Progenitor cell of endocrine pancreas (in vitro differentiated cells): ENCODE measurements around the gene MDM1. TPM values are rescaled to one million over a fixed set of nuclear protein-coding genes. Genes with fewer than 3 reads are reported as not detected.

Source experiments
- DNase-seq: peaks from one replicate; pipeline ENCODE4 v3.0.0; 2021; ENCODE audit warnings: low spot score; ENCODE audit not compliant: unreplicated experiment
- H3K27ac Mint-ChIP-seq: 2 replicates; pipeline ENCODE4 v1.8.0; 2021; ENCODE audit warnings: mild to moderate bottlenecking, moderate library complexity, mixed read lengths
- H3K27me3 Mint-ChIP-seq: 2 replicates; pipeline ENCODE4 v1.8.0; 2021; ENCODE audit warnings: mixed read lengths
- H3K36me3 Mint-ChIP-seq: 2 replicates; pipeline ENCODE4 v1.8.0; 2022; ENCODE audit warnings: mixed read lengths; ENCODE audit not compliant: insufficient read depth
- H3K4me1 Mint-ChIP-seq: 2 replicates; pipeline ENCODE4 v1.8.0; 2021; ENCODE audit warnings: low read depth, mixed read lengths
- H3K4me3 Mint-ChIP-seq: 2 replicates; pipeline ENCODE4 v1.8.0; 2021; ENCODE audit warnings: low read depth, mild to moderate bottlenecking, moderate library complexity, mixed read lengths
- H3K9me3 Mint-ChIP-seq: 2 replicates; pipeline ENCODE4 v1.8.0; 2021; ENCODE audit warnings: low read depth, mixed read lengths
- CTCF ChIP-seq: fragments of 200-600 bp; sonication (generic); IDR thresholded peaks from one replicate; pipeline ENCODE4 v1.5.0; 2021; ENCODE audit warnings: antibody characterized with exemption, mild to moderate bottlenecking; ENCODE audit not compliant: unreplicated experiment
- total RNA-seq: library from RNA; stranded (reverse); gene quantifications from 2 replicates; pipeline ENCODE4 v1.2.1, GENCODE V29; 2021

Gene MDM1
- total RNA-seq, 1 donor from 2014 or later, result 24.6 TPM

DNA sequence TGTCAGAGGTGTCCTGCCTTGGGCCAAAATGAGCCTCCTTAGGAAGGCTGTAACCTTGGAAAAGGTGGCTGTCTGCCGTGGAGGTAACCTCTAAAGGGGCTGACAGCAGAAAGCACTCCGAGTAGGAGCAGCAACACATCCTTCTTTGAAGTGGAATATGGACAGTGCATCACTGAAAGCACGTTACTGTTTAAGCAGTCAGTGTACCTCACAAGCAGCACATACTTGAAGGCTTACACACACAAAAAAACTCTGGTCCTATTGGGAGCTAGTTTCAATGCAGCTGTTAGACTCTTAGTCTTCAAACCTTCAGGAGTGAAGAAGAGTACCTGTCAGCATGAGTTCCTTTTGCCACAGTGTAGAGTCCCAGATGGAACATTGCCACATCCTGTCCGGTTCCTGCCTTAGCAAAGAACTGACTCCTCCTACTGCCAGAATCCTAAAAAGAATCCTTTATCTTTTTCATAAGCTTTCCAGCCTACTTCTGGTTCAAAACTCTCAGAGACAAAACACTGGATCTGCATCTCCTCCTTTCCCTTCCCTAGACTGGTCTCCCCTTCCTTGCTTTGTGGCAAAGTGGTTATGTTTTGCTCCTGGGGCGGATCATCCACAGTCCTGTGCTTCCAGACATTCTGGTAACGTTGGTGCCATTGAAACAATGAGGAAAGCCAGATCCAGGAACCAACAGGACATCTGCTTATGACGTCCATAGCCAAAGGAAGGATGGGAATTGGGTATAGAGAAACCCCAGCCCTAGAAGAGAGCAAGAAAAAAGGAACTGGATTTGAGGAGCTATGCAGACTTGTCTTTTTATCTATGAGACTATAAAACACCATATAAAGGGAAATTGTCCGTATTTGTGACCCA lies 8.5 kb upstream of the MDM1 start:
- Mint-ChIP-seq H3K4me3 (no peak overlapping the region), H3K27me3 (peaks cover 6% of the 10 kb centered on the region), H3K4me1 (peaks cover 7% of the 10 kb centered on the region), H3K27ac (no peak overlapping the region), H3K9me3 (no peaks in the 10 kb centered on the region), H3K36me3 (no peaks in the 10 kb centered on the region)
- TF ChIP-seq CTCF, result no peak
- DNase-seq, result no peak

DNA sequence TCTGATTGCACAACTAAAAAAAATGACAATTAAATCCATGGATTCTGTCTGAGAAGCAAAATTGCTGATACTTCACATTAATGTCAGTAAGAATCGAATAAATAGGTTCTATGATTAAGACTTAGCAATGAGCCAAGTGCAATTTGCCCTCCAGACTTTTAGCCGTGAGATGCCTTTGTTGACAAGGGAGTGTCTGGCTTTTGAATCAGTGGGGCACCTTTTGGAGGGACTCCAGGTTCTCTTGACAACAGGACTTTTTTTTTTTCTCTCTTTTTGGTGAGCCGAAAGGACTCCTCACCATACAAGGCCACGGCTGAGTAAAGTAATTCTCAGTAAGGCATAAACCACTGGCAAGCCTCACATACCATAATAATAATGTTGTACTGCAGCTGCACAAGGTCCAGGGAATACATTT lies 4.7 kb upstream of the MDM1 start:
- H3K27me3 Mint-ChIP-seq, result peaks cover 20% of the 10 kb centered on the region
- no peak overlapping the region for H3K27ac Mint-ChIP-seq
- H3K4me3 Mint-ChIP-seq, result no peak overlapping the region
- no peak for TF ChIP-seq CTCF
- no peak for DNase-seq
- no peaks in the 10 kb centered on the region for H3K9me3 Mint-ChIP-seq
- H3K36me3 Mint-ChIP-seq, result no peaks in the 10 kb centered on the region
- H3K4me1 Mint-ChIP-seq, result peaks cover 3% of the 10 kb centered on the region

DNA sequence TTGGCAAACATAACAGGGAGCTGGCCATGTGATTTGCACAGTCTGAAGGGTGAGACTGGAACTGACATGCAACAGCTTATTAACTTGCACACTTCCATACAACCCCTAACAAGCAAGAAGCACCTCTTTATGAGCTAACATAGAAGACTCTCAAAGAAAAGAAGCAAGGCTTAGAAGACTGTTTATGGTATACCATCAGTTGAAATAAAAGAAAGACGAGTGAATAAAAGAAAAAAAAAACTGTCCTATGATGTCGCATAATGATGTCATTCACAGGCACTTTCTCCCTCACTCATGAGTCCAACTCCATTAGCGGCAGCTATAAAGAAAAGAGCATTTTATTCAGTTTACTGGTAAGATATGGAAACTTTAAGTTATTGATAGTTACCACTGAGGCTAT lies 3.3 kb upstream of the MDM1 start:
- Mint-ChIP-seq H3K9me3 (no peaks in the 10 kb centered on the region), H3K4me3 (no peak overlapping the region), H3K36me3 (no peaks in the 10 kb centered on the region), H3K4me1 (peaks cover 9% of the 10 kb centered on the region), H3K27me3 (peaks cover 20% of the 10 kb centered on the region), H3K27ac (no peak overlapping the region)
- no peak for DNase-seq
- no peak for TF ChIP-seq CTCF

DNA sequence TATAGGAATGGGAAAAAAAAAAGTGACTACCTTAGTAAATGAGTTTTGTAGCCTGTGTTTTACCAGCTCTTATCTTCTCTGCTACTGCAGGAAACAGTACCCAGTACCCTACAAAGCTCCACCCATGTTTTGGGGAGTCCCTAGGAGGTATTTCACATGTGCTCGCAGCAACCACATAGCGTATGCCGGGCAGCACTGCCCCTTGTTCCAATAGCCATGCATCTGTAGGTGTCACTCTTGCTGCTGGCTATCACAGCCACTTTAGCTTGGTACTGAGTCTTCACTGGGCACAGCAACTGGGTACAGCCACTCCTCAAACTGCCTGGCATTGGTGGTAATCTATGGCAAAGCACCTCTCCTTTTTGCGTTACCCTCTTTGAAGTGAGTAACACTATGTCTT lies 2.0 kb upstream of the MDM1 start:
- Mint-ChIP-seq H3K36me3 (no peaks in the 10 kb centered on the region), H3K27me3 (peaks cover 16% of the 10 kb centered on the region), H3K4me3 (no peak overlapping the region), H3K9me3 (no peaks in the 10 kb centered on the region), H3K27ac (peak overlapping the region; percentile 38), H3K4me1 (peaks cover 10% of the 10 kb centered on the region)
- TF ChIP-seq CTCF, result no peak
- no peak for DNase-seq

DNA sequence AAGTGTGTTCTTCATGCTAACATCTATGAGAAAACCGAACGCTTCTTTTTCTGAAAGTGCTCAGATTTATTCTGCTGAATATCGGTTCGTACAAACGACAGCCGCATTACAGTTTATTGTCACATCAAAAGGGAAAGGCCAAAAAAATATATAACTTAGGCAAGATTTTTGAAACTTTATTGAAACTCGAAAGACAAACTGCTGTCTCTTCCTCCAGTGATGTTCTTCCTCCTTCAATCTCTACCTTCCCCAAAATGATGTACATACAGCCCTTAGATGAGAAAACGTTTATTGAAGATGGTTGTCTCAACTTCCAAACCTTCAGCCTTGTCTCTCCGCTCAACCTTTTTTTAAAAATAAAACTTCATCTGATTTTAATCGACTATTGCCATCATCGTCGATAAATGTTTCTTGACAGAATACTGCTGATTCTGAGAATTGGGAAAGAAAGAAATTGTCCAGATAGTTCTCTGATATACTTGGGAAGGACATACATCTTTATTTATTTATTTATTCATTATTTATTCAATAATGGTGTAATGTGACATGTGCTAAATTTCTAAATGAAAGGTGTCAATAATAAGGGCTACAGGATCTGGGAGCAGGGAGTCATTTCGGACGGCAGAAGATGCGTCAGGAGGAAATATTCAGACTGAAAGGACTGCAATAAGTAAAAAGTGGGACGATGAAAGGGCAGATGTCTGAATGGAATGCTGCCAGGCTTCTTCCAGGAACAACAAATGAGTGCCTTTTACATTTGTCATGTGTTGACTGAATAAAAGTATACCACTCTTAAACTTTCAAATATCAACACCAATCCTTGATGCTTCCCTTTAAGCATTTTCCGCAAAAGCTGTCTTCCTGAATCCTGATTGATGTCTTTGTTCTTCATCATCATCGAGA lies 817 bp upstream of the MDM1 start:
- Mint-ChIP-seq H3K36me3 (peaks cover 1% of the 10 kb centered on the region), H3K9me3 (no peaks in the 10 kb centered on the region), H3K4me3 (peak overlapping the region; percentile 88), H3K4me1 (peaks cover 11% of the 10 kb centered on the region), H3K27ac (peak overlapping the region; percentile 47), H3K27me3 (peaks cover 16% of the 10 kb centered on the region)
- no peak for TF ChIP-seq CTCF
- no peak for DNase-seq
